Liver (tissue), 9 donors: Measurements from ENCODE around the gene CNTN1. TPM values are rescaled to one million over a fixed set of nuclear protein-coding genes. Genes with fewer than 3 reads are reported as not detected.

Source experiments
- DNase-seq: peaks from one replicate; pipeline ENCODE4 v3.0.0-alpha.2; 2017; ENCODE audit warnings: low spot score
- H3K27ac ChIP-seq, 2 donors: one replicate each; pipeline ENCODE4 v1.7.0; 2013; ENCODE audit warnings: inconsistent platforms in 2 of 2, low read length in 2 of 2, control low read depth in 1 of 2, low read depth in 1 of 2, mild to moderate bottlenecking in 1 of 2
- H3K27me3 ChIP-seq, 4 donors: one replicate each; pipeline versions ENCODE4 v1.6.1 to v1.7.0; 2013; ENCODE audit warnings: low read length in 3 of 4, inconsistent platforms in 1 of 4, mild to moderate bottlenecking in 1 of 4, moderate library complexity in 1 of 4; ENCODE audit not compliant: control insufficient read depth in 4 of 4, insufficient read depth in 4 of 4
- H3K36me3 ChIP-seq, 4 donors: one replicate each; pipeline versions ENCODE4 v1.6.1 to v1.7.0; 2013; ENCODE audit warnings: low read length in 3 of 4, mild to moderate bottlenecking in 3 of 4, low read depth in 1 of 4, moderate library complexity in 1 of 4; ENCODE audit not compliant: control insufficient read depth in 4 of 4, insufficient read depth in 3 of 4
- H3K4me1 ChIP-seq, 4 donors: one replicate each; pipeline versions ENCODE4 v1.6.1 to v1.7.0; 2013; ENCODE audit warnings: low read length in 3 of 4, mild to moderate bottlenecking in 3 of 4, moderate library complexity in 1 of 4; ENCODE audit not compliant: control insufficient read depth in 4 of 4, insufficient read depth in 4 of 4
- H3K4me3 ChIP-seq, 3 donors: one replicate each; pipeline versions ENCODE4 v1.6.1 to v1.7.0; 2013; ENCODE audit warnings: low read length in 3 of 3, control low read depth in 1 of 3, low read depth in 1 of 3, mild to moderate bottlenecking in 1 of 3
- H3K9ac ChIP-seq, 2 donors: one replicate each; pipeline ENCODE4 v1.7.0; 2013; ENCODE audit warnings: low read length in 2 of 2, mild to moderate bottlenecking in 2 of 2, moderate library complexity in 2 of 2, control low read depth in 1 of 2, low read depth in 1 of 2
- H3K9me3 ChIP-seq, 4 donors: one replicate each; pipeline versions ENCODE4 v1.6.1 to v1.7.0; 2013; ENCODE audit warnings: low read length in 3 of 4; ENCODE audit not compliant: control insufficient read depth in 4 of 4
- FOXA1 ChIP-seq: IDR thresholded peaks from 2 replicates; pipeline ENCODE4 v1.6.1; 2016; ENCODE audit warnings: antibody characterized with exemption
- FOXA2 ChIP-seq: IDR thresholded peaks from 2 replicates; pipeline ENCODE4 v1.6.1; 2016; ENCODE audit warnings: antibody characterized with exemption
- GABPA ChIP-seq, 2 donors: IDR thresholded peaks in 1 of 2; conservative IDR thresholded peaks in 1 of 2; 2 replicates each; pipeline ENCODE4 v1.6.1; 2016; ENCODE audit warnings: antibody characterized with exemption in 2 of 2, mild to moderate bottlenecking in 1 of 2, moderate library complexity in 1 of 2
- HNF4A ChIP-seq, 2 donors: conservative IDR thresholded peaks; 2 replicates each; pipeline ENCODE4 v1.6.1; 2016; ENCODE audit warnings: antibody characterized with exemption in 2 of 2, mild to moderate bottlenecking in 2 of 2
- HNF4G ChIP-seq: IDR thresholded peaks from 2 replicates; pipeline ENCODE4 v1.6.1; 2016; ENCODE audit warnings: antibody characterized with exemption
- JUND ChIP-seq, 2 donors: IDR thresholded peaks; 2 replicates each; pipeline ENCODE4 v1.6.1; 2016; ENCODE audit warnings: antibody characterized with exemption in 2 of 2
- NR2F2 ChIP-seq: IDR thresholded peaks from 2 replicates; pipeline ENCODE4 v1.6.1; 2016; ENCODE audit warnings: antibody characterized with exemption
- RAD21 ChIP-seq, 2 donors: IDR thresholded peaks; 2 replicates each; pipeline ENCODE4 v1.6.1; 2016; ENCODE audit warnings: antibody characterized with exemption in 2 of 2, mild to moderate bottlenecking in 2 of 2
- RXRA ChIP-seq, 2 donors: IDR thresholded peaks; 2 replicates each; pipeline ENCODE4 v1.6.1; 2017 to 2018; ENCODE audit warnings: antibody characterized with exemption in 2 of 2, mild to moderate bottlenecking in 1 of 2
- SP1 ChIP-seq: IDR thresholded peaks from 2 replicates; pipeline ENCODE4 v1.6.1; 2018; ENCODE audit warnings: antibody characterized with exemption, mild to moderate bottlenecking
- TAF1 ChIP-seq: conservative IDR thresholded peaks from 2 replicates; pipeline ENCODE4 v1.6.1; 2016; ENCODE audit warnings: antibody characterized with exemption, mild to moderate bottlenecking
- polyA plus RNA-seq, 2 donors: library from polyadenylated mRNA; stranded (reverse) in 1 of 2; unstranded in 1 of 2; fragments of 200-250 nt in 1 of 2; fragments of >200 nt in 1 of 2; fragmentation: Nextera tagmentation in 1 of 2; extraction: Ambion mirVana in 1 of 2; gene quantifications; one replicate each; pipeline versions ENCODE4 v1.2.1 to v1.2.3, GENCODE V29; 2013 to 2015
- total RNA-seq, 2 donors: library from RNA; depleted of rRNA; stranded (reverse); fragments of >200 nt; gene quantifications; one replicate each; pipeline ENCODE4 v1.2.3, GENCODE V29; 2014
- TF ChIP-seq, protein P1 (sequence below): IDR thresholded peaks from 2 replicates; pipeline ENCODE4 v1.6.1; 2016; ENCODE audit warnings: antibody characterized with exemption
- TF ChIP-seq, protein P2 (sequence below): fragments of 150-350 bp; IDR thresholded peaks from 2 replicates; pipeline ENCODE4 v1.5.1; 2017; ENCODE audit warnings: improper control_type of control experiment, low read depth, low read length; ENCODE audit not compliant: missing input control
- TF ChIP-seq, protein P3 (sequence below): IDR thresholded peaks from 2 replicates; pipeline ENCODE4 v1.6.1; 2016; ENCODE audit warnings: antibody characterized with exemption
- TF ChIP-seq, protein P4 (sequence below): IDR thresholded peaks from 2 replicates; pipeline ENCODE4 v1.6.1; 2016; ENCODE audit warnings: antibody characterized with exemption, mild to moderate bottlenecking
- donor health status: healthy.
- donor health status: healthy.
- donor health status: healthy.
- donor health status: healthy.
- donor health status: healthy.

CNTN1 gene
- total and polyA plus RNA-seq, 4 donors, result 0.03 to 1.2 (median 0.43) TPM

DNA sequence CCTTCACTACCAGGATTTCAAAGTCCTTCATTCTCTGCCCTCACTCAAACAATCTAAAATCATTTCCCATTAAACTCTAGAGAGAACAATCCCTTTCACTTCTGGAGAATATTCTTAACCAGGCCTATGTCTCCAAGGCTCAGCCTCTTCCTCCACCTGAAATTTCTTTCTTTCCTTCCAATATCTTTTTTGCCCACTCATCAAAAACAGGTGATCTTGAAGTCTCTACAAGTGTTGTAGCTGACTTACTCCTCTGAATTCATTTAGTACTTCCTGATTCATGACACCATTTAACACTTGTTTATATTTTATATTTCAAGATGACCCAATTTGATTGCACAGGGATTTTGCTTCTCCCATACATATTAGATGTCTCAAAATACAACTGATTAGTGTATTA is 429.1 kb downstream of the CNTN1 start:
- no peak for DNase-seq
- no peaks in the 10 kb centered on the region for H3K4me1 ChIP-seq
- H3K9me3 ChIP-seq, result no peaks in the 10 kb centered on the region
- H3K27ac ChIP-seq, result no peak overlapping the region
- H3K36me3 ChIP-seq, result no peaks in the 10 kb centered on the region
- no peak overlapping the region for H3K4me3 ChIP-seq
- H3K9ac ChIP-seq, result no peak overlapping the region
- TF ChIP-seq TAF1 (no peak), FOXA1 (no peak), RAD21 (IDR thresholded peaks at IDR 0.05) (no peak), FOXA2 (no peak), RXRA (IDR thresholded peaks at IDR 0.05) (no peak), HNF4G (no peak), JUND (IDR thresholded peaks at IDR 0.05) (no peak), NR2F2 (no peak), HNF4A (conservative IDR thresholded peaks at IDR 0.05) (no peak), SP1 (no peak), GABPA (IDR thresholded peaks at IDR 0.05 in 1 of 2, conservative IDR thresholded peaks at IDR 0.05 in 1 of 2) (no peak)
- TF ChIP-seq, protein P1, sequence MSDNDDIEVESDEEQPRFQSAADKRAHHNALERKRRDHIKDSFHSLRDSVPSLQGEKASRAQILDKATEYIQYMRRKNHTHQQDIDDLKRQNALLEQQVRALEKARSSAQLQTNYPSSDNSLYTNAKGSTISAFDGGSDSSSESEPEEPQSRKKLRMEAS, result no peak
- TF ChIP-seq, protein P2, sequence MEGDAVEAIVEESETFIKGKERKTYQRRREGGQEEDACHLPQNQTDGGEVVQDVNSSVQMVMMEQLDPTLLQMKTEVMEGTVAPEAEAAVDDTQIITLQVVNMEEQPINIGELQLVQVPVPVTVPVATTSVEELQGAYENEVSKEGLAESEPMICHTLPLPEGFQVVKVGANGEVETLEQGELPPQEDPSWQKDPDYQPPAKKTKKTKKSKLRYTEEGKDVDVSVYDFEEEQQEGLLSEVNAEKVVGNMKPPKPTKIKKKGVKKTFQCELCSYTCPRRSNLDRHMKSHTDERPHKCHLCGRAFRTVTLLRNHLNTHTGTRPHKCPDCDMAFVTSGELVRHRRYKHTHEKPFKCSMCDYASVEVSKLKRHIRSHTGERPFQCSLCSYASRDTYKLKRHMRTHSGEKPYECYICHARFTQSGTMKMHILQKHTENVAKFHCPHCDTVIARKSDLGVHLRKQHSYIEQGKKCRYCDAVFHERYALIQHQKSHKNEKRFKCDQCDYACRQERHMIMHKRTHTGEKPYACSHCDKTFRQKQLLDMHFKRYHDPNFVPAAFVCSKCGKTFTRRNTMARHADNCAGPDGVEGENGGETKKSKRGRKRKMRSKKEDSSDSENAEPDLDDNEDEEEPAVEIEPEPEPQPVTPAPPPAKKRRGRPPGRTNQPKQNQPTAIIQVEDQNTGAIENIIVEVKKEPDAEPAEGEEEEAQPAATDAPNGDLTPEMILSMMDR, result no peak
- TF ChIP-seq, protein P3, sequence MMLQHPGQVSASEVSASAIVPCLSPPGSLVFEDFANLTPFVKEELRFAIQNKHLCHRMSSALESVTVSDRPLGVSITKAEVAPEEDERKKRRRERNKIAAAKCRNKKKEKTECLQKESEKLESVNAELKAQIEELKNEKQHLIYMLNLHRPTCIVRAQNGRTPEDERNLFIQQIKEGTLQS, result no peak
- TF ChIP-seq, protein P4, sequence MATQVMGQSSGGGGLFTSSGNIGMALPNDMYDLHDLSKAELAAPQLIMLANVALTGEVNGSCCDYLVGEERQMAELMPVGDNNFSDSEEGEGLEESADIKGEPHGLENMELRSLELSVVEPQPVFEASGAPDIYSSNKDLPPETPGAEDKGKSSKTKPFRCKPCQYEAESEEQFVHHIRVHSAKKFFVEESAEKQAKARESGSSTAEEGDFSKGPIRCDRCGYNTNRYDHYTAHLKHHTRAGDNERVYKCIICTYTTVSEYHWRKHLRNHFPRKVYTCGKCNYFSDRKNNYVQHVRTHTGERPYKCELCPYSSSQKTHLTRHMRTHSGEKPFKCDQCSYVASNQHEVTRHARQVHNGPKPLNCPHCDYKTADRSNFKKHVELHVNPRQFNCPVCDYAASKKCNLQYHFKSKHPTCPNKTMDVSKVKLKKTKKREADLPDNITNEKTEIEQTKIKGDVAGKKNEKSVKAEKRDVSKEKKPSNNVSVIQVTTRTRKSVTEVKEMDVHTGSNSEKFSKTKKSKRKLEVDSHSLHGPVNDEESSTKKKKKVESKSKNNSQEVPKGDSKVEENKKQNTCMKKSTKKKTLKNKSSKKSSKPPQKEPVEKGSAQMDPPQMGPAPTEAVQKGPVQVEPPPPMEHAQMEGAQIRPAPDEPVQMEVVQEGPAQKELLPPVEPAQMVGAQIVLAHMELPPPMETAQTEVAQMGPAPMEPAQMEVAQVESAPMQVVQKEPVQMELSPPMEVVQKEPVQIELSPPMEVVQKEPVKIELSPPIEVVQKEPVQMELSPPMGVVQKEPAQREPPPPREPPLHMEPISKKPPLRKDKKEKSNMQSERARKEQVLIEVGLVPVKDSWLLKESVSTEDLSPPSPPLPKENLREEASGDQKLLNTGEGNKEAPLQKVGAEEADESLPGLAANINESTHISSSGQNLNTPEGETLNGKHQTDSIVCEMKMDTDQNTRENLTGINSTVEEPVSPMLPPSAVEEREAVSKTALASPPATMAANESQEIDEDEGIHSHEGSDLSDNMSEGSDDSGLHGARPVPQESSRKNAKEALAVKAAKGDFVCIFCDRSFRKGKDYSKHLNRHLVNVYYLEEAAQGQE, result no peak
- no peaks in the 10 kb centered on the region for H3K27me3 ChIP-seq
